ENCODE data around the gene ACADM. TPM values are rescaled to one million over a fixed set of nuclear protein-coding genes. Genes with fewer than 3 reads are reported as not detected.

The ACADM gene
- total and polyA plus RNA-seq, 2 of the 13 experiments (the other 11 are each of a cell fraction or from before 2014, with no cell fraction given), result 43.7 to 92.2 TPM

GRCh38 chr1:75724472-75725022, at the start of gene ACADM (continued):
- TF ChIP-seq ZNF326 (CRISPR knock-in tag; IDR thresholded peaks at IDR 0.05; ENCODE audit: borderline replicate concordance), result no peak
- TF ChIP-seq GABPA (IDR thresholded peaks at IDR 0.05; ENCODE audit: low read depth, low read length), result no peak
- TF ChIP-seq GABPA (CRISPR knock-in tag; IDR thresholded peaks at IDR 0.05; ENCODE audit: low read depth), result peak; percentile 40
- TF ChIP-seq NCOA1 (CRISPR knock-in tag; IDR thresholded peaks at IDR 0.05), result no peak
- TF ChIP-seq NFRKB (IDR thresholded peaks at IDR 0.05), result no peak
- no peak for TF ChIP-seq ZSCAN22 (CRISPR knock-in tag; IDR thresholded peaks at IDR 0.05)
- TF ChIP-seq ZNF574 (CRISPR knock-in tag; IDR thresholded peaks at IDR 0.05), result peak; percentile 74; the same call in 1 of the 2 replicates
- no peak for TF ChIP-seq ZNF83 (CRISPR knock-in tag; IDR thresholded peaks at IDR 0.05; ENCODE audit: borderline replicate concordance)
- TF ChIP-seq THAP9 (CRISPR knock-in tag; IDR thresholded peaks at IDR 0.05; ENCODE audit: borderline replicate concordance), result peak; percentile 70; the same call in 1 of the 2 replicates
- peak; percentile 93 for TF ChIP-seq NR2F1 (CRISPR knock-in tag; IDR thresholded peaks at IDR 0.05)
- no peak for TF ChIP-seq ZFP37 (CRISPR knock-in tag; IDR thresholded peaks at IDR 0.05; ENCODE audit: borderline replicate concordance)
- no peak for TF ChIP-seq RELA (CRISPR knock-in tag; IDR thresholded peaks at IDR 0.05)
- no peak for TF ChIP-seq TEAD2 (CRISPR knock-in tag; IDR thresholded peaks at IDR 0.05)
- no peak for TF ChIP-seq BHLHE40 (IDR thresholded peaks at IDR 0.05; ENCODE audit: low read length)
- peak; percentile 52; the same call in 1 of the 2 replicates for TF ChIP-seq ZNF274 (CRISPR knock-in tag; IDR thresholded peaks at IDR 0.05)
- TF ChIP-seq TGIF2 (CRISPR knock-in tag; IDR thresholded peaks at IDR 0.05), result peak; percentile 42
- TF ChIP-seq, protein P1, sequence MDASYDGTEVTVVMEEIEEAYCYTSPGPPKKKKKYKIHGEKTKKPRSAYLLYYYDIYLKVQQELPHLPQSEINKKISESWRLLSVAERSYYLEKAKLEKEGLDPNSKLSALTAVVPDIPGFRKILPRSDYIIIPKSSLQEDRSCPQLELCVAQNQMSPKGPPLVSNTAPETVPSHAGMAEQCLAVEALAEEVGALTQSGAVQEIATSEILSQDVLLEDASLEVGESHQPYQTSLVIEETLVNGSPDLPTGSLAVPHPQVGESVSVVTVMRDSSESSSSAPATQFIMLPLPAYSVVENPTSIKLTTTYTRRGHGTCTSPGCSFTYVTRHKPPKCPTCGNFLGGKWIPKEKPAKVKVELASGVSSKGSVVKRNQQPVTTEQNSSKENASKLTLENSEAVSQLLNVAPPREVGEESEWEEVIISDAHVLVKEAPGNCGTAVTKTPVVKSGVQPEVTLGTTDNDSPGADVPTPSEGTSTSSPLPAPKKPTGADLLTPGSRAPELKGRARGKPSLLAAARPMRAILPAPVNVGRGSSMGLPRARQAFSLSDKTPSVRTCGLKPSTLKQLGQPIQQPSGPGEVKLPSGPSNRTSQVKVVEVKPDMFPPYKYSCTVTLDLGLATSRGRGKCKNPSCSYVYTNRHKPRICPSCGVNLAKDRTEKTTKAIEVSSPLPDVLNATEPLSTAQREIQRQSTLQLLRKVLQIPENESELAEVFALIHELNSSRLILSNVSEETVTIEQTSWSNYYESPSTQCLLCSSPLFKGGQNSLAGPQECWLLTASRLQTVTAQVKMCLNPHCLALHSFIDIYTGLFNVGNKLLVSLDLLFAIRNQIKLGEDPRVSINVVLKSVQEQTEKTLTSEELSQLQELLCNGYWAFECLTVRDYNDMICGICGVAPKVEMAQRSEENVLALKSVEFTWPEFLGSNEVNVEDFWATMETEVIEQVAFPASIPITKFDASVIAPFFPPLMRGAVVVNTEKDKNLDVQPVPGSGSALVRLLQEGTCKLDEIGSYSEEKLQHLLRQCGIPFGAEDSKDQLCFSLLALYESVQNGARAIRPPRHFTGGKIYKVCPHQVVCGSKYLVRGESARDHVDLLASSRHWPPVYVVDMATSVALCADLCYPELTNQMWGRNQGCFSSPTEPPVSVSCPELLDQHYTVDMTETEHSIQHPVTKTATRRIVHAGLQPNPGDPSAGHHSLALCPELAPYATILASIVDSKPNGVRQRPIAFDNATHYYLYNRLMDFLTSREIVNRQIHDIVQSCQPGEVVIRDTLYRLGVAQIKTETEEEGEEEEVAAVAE (CRISPR knock-in tag; IDR thresholded peaks at IDR 0.05; ENCODE audit: borderline replicate concordance), result no peak
- TF ChIP-seq KLF6 (CRISPR knock-in tag; IDR thresholded peaks at IDR 0.05), result peak; percentile 70
- no peak for TF ChIP-seq SETDB1 (CRISPR knock-in tag; IDR thresholded peaks at IDR 0.05; ENCODE audit: borderline replicate concordance)
